ENCODE measurements around the gene IL17D.

DNA sequence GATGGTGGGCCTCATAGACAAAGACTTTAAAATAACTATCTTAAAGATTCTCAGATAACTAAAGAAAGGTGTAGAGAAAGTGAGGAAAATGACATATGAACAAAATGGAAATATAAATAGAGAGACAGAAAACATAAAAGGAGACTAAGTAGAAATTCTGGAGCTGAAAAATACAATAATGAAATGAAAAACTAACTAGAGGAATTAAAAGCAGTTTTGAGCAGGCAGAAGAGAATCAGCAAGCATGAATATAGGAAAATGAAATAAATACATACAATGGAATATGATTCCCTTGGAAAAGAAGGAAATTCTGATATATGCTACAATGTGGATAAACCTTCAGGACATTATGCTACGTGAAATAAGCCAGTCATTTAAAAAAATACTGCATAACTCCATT lies 66.3 kb downstream of the IL17D start:
- TF ChIP-seq EZH2 (IDR thresholded peaks at IDR 0.05; ENCODE audit: borderline replicate concordance) = no peak
- TF ChIP-seq, protein P1, sequence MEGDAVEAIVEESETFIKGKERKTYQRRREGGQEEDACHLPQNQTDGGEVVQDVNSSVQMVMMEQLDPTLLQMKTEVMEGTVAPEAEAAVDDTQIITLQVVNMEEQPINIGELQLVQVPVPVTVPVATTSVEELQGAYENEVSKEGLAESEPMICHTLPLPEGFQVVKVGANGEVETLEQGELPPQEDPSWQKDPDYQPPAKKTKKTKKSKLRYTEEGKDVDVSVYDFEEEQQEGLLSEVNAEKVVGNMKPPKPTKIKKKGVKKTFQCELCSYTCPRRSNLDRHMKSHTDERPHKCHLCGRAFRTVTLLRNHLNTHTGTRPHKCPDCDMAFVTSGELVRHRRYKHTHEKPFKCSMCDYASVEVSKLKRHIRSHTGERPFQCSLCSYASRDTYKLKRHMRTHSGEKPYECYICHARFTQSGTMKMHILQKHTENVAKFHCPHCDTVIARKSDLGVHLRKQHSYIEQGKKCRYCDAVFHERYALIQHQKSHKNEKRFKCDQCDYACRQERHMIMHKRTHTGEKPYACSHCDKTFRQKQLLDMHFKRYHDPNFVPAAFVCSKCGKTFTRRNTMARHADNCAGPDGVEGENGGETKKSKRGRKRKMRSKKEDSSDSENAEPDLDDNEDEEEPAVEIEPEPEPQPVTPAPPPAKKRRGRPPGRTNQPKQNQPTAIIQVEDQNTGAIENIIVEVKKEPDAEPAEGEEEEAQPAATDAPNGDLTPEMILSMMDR (IDR thresholded peaks at IDR 0.05; ENCODE audit: poor library complexity) = no peak

Data from hepatocyte (in vitro differentiated cells).